ENCODE measurements around the gene MRPL32.

Gene MRPL32

DNA sequence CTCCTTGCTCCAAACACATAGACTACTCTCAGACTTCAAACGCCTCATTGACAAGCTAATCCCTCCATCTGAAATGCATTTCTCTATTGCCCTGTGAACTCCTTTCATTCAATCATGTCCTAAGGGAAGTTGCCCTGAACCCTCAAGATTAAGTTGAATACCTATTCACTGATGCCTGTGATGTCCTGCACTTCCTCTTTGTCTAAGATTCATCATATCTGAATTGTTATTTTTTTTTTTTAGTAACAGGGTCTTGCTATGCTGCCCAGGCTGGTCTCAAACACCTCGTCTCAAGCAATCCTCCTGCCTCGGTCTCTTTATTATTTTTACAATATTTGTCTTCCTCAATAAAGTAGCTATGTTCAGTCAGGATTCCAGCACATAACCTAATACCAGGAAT is 3.4 kb upstream of the MRPL32 start:
- DNase-seq: no peak

DNA sequence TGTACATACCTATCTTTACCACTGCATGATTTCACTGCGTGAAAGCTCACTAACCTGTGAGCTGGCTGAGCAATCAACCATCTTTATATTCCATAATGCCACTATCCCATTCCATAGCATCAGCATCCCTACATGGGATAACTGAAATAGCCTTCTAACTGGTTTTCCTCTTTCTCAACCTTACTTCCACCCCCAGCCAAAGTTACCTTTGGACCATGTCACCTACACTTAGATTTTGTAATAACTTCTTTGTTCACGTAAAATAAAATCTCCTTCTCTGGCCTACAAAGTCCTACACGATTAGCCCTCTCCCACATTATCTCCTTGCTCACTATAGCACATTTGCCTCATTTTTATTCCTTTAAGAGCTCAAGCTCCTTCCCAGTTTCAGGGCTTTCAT is 2.7 kb upstream of the MRPL32 start:
- no peak for DNase-seq

DNA sequence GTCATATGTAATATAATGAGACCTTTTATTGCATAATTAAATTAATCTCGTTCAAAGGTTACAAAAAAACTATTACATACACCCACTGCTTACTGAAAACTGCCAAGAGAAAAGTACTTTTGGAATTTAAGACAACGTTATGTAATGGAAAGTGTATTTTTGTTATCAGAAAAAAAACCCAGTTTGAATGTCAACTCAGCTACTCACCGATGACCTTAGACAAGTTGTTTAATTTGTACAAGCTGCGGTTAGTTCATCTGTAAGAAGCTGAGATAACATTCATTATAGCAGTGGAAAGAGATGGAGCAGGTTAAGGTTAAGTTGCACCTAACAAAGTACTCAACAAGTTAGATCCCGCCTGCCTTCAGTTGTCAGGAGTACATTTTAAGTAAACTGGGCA is 1.3 kb upstream of the MRPL32 start:
- no peak for DNase-seq

DNA sequence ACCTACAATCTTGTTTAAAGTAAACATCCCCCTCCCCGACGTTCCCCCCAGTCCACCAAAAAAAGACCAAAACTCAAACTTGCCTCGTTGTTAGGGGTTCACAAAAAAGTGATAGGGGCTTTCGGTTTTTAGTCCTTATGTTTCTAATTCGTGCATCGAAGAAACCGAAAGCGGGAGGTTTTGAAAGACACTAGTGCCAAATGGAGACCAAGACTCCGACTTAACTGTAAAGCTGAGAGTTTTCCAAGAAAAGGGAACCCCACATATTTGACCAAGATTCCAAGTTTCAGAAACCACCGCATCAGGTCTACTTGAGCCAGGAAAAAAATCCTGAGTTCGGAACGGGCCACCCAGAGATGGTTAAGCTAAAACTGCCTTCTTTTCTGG is 736 bp upstream of the MRPL32 start:
- DNase-seq: no peak

DNA sequence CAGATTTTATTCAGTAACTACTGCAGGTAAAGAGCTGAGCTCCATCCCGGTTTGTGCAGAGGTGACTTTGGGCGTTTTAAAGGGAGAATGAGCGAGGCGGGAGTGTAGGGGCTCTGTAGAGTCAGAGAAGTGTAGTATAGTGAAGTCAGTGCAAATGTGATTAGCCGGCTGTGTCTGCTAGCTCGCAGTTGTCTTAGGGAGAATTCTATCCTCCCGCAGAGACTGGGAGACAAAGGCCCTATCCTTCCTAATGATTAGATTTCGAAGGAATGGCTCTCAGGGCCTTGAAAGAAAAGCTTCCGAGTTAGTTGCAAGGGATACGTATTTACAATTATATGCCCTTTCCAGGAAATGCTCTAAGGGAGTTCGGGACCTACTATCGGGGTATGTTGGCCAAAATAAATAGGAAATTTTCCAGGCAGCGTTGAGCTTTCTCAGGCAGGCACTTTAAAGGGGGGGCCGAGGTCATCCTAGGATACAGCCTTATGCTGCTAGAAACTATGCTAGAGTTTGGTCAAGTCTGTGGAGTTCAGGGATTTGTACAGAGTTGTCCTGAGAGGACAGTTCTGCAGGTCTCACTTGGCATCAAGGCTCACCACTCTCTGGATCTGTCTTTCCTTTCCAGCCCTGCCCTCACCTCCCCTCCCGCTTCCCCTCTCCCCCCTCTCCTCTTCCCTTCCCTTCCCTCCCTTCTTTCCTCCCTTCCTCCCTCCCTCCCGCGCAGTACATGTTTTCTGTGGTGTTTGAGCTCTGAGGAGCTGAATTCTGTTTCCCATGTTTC is 825 bp downstream of the MRPL32 start:
- DNase-seq: peak in 1 of 2 experiments; percentile 23

DNA sequence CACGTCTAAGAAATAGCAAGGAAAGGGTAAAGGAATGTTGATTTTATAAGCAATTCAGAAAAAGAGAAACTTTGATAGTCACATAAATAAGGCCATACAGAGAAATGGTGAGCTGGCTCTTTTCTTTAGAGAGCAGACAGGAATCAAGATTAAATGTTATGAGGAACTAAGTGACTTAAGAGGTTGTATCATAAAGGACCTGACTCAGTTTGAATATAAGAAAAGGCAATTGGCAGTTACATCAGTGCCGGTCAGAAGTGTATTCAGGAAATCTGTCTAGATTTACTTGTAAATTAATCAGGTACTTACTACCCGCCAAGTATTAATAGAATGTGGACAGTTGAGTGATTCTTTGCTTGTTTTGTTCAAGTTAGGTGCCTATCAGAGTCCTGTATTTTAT is 2.1 kb downstream of the MRPL32 start:
- no peak for DNase-seq

DNA sequence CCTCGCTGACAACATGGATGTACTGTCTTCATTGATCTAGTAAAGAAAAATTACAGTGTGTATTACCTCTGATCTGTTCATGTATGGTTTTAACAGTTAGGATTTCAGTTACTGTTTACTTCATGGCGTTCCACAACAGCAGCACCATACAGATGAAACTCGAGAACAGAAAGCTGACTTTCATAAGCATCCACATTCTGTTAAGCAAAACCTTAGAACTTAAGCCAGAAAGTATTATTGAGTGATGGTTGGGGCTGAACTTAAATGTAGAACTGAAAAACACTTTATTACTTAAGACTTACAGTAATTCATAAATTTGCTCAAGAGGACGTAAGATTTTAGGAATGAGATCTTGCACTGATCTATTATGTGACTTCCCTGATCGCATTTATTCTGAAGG is 3.7 kb downstream of the MRPL32 start:
- DNase-seq: no peak

DNA sequence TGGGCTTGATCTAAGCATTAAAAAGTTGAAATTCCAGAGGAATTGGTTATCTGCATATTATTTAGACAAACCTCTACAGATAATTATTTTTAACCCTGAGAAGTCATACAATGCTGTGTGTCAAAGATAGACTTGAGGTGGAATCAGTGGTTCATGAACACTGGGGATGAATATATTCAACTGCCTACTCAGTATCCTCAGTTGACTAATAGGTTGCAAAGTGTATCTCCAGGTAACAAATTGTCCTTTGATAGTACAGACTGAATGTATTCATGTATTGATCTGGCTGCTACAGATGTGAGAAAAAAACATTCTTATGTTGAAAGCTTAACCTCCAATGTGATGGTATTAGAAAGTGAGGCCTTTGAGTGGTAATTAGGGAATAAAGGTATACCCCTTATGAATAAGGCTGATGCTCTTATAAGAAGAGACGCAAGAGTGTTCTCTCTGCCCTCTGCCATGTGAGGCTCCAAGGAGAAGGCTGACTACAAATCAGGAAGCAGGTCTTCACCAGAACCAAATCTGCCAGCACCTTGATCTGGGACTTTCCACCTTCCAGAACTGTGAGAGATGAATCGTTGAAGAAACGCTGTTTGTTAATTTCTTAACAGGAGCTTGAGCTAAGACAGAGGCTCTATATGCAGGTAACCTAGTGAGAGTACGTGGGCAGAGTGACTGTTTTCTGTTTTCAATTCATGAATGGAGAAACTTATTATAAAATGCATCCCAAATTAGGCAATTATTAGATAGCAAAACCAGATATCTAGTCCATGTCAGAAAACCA is 7.5 kb downstream of the MRPL32 start:
- no peak for DNase-seq

DNA sequence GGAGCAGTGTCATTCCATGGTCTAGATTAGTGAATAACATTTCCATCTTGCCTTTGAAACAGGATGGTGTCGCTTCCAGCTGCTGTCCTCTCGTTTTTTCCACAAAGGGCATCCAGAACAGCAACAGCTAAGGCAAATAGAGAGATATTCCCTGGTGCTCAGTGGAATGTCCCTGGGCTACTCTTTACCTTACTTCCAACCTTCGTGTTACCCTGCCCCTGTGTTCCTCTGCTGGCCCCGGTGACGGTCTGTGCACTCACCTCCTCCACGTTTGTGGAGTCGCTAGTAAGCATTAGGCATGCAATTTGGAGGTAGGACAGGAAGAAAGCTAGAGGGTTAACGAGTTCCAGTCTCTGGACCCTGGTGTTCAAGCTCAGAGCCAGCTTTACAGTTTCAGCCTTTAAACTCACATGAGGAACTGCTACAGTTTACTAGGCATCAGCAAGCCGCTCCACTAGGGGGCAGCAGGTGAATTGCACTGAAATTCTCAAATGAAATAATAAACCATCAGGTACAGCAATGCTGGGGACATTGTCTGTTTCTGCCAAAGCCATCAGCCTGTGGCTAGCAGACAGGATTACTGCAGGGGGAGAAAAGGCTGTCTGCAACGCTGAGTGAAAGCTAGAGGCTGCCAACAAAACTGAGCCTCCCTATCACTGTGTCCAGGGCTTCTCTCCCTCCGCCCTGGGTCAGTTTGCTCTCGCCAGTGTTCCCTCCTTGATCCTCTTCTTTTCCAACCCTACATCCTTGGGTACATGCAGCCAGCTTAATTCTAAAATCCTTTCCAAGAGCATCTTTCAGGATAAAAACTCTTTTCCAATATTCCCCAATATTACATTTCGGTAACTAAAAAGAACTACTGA is 9.0 kb downstream of the MRPL32 start:
- DNase-seq: peak; percentile 27 to 71

DNA sequence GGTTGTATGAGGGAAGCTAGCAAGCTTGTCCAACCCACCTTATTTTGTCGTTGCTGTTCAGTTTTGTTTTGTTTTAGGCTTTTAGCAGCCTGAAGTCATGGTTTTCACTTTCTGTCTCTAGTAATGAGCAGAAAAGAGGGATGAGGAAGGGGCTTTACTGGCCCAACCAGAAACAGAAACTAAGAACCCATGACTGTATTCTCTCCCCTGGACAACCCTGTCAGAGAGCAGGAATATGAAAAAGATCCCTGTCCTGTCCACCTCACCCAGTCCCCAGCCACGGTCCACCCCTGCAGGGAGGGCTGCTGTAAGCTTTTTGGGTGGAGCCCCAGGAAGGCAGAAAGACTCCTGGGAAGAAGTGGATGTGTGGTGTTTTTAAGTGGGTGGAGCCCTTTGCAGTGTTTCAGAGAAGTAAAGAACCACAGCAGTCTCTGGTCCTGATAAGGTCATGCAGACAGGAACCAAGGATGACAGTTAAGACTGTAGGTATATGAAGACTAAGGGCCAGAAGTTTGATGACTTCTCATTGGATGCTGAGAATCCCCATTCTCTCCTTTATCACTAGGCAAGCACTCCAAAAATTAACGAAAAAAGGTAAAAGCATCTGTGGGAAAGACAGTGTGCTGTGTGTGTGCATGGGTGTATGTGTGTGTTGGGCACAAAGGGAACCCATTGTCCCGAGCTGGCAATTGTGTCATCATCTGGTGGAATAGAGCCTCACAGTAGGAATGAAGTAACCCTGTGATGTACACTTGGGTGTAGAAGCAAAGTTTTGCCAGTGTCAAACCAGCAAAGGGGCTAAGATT is 13.8 kb downstream of the MRPL32 start:
- no peak for DNase-seq

DNA sequence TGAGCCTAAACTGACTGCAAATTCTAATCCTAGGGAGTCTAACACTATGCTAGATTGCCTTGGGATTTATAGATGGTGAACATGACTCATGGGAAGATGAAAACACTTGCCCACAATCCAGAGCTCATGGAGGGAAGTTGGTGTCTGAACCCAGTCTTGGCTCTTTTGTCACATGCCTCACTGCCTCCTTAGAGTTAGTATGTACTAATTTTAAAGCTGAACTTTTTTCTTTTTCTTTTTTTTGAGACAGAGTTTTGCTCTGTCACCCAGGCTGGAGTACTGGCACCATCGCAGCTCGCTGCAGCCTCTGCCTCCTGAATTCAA is 14.4 kb downstream of the MRPL32 start:
- DNase-seq: no peak

DNA sequence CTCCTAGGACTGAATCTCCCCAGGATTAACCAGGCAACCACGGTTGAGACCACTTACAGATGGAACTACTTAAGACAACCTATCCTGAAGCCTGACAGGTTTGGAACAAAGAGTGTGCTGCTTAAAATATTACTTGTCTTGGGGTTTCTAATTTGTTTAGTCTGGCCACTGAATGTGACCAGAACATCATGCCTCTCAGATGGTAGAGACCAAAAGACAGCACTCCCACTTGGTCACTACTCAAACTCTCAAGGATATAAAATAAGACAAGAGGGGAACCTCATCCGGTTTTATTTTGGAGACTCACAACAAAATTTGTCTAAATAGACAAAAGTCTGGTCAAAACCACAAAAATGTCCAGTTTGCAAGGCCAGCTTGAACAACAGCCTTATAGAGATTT is 15.3 kb downstream of the MRPL32 start:
- no peak for DNase-seq

DNA sequence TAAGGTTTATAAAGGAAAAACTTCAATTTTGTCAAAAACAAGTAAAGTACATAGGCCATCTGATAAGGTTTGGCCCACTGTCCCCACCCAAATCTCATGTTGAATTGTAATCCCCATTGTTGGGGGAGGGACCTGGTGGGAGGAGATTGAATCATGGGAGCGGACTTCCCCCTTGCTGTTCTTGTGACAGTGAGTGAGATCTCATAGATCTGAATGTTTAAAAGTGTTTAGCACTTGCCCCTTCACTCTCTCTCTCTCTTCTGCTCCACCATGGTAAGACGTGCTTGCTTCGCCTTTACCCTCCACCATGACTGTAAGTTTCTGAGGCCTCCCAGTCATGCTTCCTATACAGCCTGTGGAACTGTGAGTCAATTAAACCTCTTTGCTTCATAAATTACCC is 18.2 kb downstream of the MRPL32 start:
- no peak for DNase-seq

DNA sequence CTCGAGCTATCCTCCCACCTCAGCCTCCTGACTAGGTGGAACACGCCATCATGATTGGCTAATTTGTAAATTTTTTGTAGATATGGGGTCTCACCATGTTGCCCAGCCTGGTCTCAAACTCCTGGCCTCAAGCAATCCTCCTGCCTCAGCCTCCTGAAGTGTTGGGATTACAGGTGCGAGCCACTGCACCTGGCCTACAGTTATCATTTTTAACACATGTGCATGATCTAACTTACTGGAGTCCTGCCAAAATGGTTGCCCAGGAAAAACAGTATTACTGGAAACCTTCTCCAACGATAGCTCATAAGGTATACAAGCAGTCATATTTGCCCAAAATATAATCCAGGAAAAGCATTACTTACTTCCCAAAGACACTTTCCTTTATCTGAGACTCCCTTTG is 20.2 kb downstream of the MRPL32 start:
- no peak for DNase-seq

DNA sequence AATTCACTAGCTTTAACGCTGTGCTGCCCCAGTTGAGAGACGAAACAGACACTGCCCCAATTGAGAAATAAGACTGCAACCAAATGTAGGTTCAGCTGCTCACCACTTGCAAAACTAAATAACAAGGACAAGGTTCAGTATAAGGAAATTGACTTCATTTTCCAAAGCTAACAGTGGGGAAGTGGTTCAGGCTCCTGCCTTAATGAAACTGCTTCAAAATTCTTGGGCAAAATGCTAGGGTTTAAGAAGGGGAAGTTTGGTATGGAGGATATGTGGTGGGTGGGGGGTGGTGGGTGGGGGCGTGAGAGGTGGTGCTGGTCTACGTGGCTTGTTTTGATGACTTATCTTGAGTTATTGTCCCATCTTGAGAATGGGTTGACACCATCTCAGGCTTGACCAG is 21.8 kb downstream of the MRPL32 start:
- DNase-seq: no peak

DNA sequence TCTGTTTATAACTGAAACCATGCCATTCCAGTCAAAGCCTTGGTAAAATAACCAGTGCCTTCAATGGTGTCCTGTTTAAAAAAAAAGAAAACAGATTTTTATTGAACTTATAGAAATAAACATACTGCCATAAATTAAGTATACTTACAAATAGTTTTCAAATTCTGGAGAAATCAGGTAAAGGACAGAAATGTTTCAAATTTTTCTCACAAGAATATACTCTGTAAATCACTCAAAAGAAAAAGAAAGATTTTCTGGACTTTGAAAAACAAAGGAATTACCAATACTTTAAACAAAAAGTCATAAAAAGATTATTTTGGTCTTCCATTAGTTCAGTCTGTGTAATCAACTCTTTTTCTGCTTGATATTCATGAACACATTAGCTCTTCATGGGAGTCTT is 23.9 kb downstream of the MRPL32 start:
- no peak for DNase-seq

DNA sequence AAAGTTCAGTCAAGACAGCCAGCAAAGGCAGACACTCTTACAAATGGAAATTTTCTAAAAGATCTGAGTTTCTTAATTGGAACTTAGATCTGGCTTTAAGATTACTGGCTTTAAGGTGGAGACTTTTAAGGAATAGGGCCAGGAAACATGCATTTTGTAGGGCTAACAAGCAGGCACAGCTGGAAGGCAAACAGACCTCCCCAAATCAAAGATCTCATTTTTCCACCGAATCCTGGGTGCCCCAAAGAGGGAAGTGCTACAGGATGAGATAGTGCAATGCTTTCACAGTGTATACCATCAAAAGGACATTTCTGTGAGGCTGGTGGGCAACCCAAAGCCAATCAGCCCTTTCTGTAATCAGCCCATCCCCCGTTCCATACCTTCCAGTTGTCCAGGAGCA is 27.4 kb downstream of the MRPL32 start:
- no peak for DNase-seq

DNA sequence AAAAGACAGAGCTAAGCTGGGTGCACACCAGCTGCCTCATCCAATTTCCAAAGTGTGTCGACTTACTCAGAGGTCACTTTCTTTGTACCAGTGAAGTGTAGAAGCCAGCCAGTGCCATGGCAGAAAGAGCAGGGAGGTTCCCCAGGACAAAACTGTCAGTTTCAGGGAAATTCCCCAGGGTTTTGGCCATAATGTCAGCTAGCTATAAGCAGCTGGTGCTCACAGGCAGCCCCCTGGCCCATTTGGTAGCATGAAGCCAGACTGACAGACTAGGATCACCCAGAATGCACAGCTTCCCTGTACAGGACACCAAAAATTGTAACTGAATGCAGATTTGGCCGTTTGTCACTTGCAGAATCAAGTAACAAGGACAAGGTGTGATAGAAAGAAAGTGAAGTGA is 28.6 kb downstream of the MRPL32 start:
- no peak for DNase-seq

DNA sequence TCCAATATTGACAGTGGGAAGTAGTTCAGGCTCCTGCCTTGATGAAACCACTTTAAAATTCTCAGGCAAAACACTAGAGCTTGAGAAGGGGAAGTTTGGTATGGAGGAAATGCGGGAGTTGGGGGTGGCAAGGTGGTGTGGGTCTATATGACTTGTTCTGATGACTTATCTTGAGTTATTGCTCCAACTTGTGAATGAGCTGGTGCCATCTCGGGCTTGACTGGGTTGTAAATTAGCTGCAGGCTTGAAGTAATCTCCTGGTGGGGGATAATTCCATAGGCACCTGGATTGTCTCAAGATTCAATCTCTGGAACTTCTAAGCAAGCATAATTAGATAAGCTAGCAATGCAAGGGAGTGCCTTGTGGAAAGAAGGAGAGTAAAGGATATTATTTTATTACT is 29.0 kb downstream of the MRPL32 start:
- DNase-seq: no peak

DNA sequence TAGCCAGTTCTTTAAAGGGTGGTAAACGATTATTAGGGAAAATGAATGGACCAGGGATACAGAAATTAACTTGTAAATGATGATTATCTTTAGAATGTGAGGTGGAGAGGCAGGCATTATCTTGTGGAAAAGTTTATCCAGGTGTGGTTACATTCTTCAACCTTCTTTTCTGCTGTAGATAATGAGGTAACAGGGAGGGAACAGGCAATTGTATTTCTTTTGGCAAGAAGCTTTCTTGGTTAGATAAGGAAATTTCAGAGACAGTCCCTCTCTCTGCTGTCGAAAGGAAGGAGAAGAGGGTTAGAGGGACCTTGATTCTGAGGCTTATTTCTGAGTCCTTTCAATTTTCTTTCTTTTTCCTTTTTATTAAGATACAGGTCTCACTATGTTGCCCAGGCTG is 32.1 kb downstream of the MRPL32 start:
- DNase-seq: no peak

DNA sequence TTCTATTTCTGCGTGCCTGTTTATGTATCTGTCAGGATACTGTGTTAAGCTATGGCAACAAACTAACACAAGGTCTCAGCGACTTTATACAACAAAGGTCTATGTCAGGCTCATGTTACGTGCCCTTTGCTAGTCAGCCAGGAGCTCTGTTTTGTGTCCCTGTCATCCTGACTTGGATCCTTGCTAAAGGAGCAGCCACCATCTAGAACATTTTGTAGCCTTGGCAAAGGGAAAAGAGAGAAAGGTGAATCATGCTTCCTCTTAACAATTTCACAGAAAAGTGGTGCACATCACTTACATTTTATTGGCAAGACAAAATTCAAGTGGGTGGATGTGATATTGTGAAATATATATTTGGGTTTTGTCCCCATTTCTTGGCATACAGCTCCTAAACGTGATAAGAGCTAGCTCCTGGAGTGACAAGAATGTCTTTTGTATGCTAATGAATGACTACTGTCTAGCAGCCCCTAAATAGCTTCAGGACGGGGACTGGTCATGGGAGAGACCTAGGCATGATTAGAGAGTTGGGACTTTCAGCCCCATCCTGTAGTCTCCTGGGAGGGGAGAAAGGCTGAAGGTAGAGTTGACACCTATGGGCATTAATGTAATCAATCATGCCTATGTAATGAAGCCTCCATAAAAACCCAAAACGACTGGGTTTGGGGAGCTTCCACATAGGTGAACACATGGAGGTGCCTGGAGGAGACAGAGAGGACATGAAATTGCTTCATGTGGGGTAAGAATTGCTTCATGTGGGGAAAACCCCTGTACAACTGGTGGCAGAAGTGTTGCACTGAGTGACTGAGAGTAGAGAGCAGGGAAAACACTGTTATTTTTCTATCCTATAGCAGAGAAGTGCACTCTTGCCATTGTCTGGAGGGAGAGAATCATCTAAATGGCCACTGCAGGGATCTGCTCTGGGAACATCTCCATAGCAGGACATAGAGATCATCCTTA is 33.0 kb downstream of the MRPL32 start:
- DNase-seq: no peak

DNA sequence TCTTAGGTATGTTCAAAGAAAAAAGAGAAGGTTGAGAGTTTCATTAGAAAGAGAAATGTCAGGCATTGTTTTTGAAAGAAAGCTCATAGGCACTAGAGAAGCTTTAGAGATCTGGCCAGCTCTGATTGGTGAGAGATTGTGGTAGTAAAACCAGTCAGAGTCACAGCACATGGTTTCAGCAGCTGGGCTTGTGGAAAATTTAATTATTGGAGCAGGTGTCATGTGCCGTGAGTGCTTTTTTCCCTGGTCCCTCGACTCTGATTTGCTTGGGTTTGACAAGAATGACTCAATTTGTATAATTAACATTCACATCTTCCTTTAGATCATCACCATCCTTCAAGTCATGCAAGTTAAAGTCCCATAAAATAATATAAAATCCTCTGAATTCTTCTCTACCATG is 35.2 kb downstream of the MRPL32 start:
- no peak for DNase-seq

All from NCI-H524 (cell line).